Kidney epithelial cell (primary cell): ENCODE measurements around the gene TMEM121B. TPM values are rescaled to one million over a fixed set of nuclear protein-coding genes. Genes with fewer than 3 reads are reported as not detected.
A peak's percentile ranks its signal among the peaks of the same experiment; 100 is the strongest.

Source experiments
- DNase-seq: peaks from one replicate; pipeline ENCODE4 v3.0.0-alpha.2; 2010; ENCODE audit warnings: low read depth
- H3K27me3 ChIP-seq: 2 replicates; pipeline ENCODE4 v1.6.0; 2011; ENCODE audit warnings: low read length; ENCODE audit not compliant: control insufficient read depth, insufficient read depth
- H3K36me3 ChIP-seq: 2 replicates; pipeline ENCODE4 v1.5.1; 2011; ENCODE audit warnings: low read length; ENCODE audit not compliant: control insufficient read depth, insufficient read depth
- H3K4me3 ChIP-seq: 2 replicates; pipeline ENCODE4 v1.5.1; 2011; ENCODE audit warnings: low read depth, mild to moderate bottlenecking, control low read depth, low read length
- CTCF ChIP-seq: IDR thresholded peaks from 2 replicates; pipeline ENCODE4 v1.5.1; 2011; ENCODE audit warnings: mild to moderate bottlenecking, moderate library complexity, low read length, control low read depth, inconsistent platforms; ENCODE audit not compliant: insufficient read depth, poor library complexity, severe bottlenecking
- total RNA-seq: library from RNA; depleted of rRNA; stranded (reverse); fragments of >200 nt; gene quantifications from 2 replicates; pipeline ENCODE4 v1.2.3, GENCODE V29; 2015

TMEM121B gene
- total RNA-seq, 1 donor from 2014 or later = 1.5 TPM

DNA sequence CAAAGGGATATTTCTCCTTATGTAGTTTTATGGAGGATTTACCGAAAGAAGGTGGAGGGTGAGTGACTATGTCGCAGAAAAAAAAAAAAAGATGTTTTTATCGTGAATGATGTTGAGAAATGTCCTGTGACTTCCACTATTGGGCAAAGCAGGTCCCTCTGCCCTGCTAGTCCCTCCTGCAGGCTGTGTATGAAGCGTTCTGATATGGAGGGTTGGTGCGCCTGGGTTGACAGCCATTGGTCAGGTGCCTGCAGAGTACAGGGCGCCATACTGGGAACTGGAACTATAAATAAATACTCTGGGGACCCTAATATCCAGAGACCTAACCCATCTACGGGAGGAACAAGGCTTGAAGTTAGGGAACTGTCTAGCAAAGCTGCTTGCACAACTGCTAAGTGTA lies 34.9 kb downstream of the TMEM121B start:
- Histone ChIP-seq H3K4me3 (no peak overlapping the region), H3K27me3 (no peaks in the 10 kb centered on the region)

GRCh38 chr22:17085277-17086181 lies 35.6 kb downstream of the TMEM121B start:
- Histone ChIP-seq H3K36me3 (no peaks in the 10 kb centered on the region), H3K27me3 (no peaks in the 10 kb centered on the region), H3K4me3 (peak overlapping the region; percentile 78)
- TF ChIP-seq CTCF = no peak
- DNase-seq = no peak

More for the DNA sequence above, 34.9 kb downstream of the TMEM121B start:
- no peaks in the 10 kb centered on the region for H3K36me3 ChIP-seq
- no peak for DNase-seq
- no peak for TF ChIP-seq CTCF

DNA sequence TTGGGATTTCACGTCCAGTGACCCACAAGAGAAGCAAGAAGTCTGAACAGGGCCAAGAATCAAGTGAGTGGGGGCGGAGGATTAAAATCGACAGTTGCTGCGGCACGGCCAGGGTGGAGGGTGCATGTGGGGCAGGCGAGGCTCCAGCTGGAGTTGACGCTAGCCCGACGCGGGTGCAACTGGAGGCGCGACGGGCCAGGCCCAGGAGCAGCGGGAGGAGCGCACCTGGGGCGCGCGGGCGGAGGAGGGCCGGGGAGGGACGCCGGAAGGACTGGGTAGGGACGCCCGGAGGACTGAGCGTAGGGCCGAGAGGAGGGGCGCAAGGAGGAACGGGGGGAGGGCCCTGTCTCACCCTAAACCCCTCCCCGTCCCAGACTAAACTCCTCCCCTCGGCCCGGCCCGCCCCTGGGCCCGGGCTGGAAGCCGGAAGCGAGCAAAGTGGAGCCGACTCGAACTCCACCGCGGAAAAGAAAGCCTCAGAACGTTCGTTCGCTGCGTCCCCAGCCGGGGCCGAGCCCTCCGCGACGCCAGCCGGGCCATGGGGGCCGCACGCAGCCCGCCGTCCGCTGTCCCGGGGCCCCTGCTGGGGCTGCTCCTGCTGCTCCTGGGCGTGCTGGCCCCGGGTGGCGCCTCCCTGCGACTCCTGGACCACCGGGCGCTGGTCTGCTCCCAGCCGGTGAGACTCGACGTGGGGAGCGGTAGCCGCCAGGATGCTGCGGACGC lies 36.4 kb downstream of the TMEM121B start, which contains the start of gene IL17RA:
TSS of gene IL17RA (plus strand) at position 447 of the 723 bp plus-strand sequence. CDS start at position 539, 92 bp downstream.
- peak; percentile 41 for DNase-seq
- no peaks in the 10 kb centered on the region for H3K36me3 ChIP-seq
- TF ChIP-seq CTCF = no peak
- H3K27me3 ChIP-seq = no peaks in the 10 kb centered on the region
- H3K4me3 ChIP-seq = peak within 1 kb of the TSS; percentile 78

DNA sequence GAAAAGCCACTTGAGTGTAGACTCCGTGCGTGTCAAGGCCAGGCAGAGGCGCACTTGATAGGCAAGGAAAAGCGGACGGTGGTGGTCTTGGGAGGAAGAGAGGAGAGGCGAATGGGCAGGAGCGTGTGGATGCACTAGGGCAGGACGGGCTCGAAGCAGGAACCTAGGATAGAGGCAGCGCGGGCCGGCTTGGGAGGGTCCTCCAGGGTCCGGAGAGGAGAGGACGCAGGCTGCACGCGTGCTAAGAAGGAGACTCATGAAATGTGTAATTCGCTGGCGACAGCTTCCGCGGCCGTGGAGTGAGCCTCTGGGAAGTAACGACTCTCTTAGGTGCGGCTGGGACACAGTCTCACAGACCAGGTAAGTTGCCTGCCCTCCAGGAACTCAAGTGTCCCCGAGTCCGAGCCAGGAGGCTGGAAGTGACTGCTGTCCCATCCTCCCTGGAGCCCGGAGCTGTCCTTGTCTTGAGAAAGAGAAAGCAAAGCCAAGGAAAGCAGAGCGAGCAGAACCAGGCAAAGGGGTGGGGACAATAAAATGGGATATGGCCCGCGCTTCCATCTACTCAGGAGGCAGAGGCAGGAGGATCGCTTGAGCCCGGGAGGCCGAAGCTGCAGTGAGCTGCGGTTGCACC lies 37.2 kb downstream of the TMEM121B start:
- DNase-seq = no peak
- no peaks in the 10 kb centered on the region for H3K36me3 ChIP-seq
- no peak overlapping the region for H3K4me3 ChIP-seq
- H3K27me3 ChIP-seq = no peaks in the 10 kb centered on the region
- no peak for TF ChIP-seq CTCF

GRCh38 chr22:17083255-17083654 lies 37.9 kb downstream of the TMEM121B start:
- Histone ChIP-seq H3K27me3 (no peaks in the 10 kb centered on the region), H3K36me3 (no peaks in the 10 kb centered on the region), H3K4me3 (no peak overlapping the region)
- DNase-seq = no peak
- no peak for TF ChIP-seq CTCF
